HG02798 (cell line): ENCODE data around the gene PRKCA.
A peak's percentile ranks its signal among the peaks of the same experiment; 100 is the strongest.

Experiments
- ATAC-seq: cut with Tn5 transposase; IDR thresholded peaks from one replicate; pipeline ENCODE4 v1.9.1; 2021; ENCODE audit warnings: mild to moderate bottlenecking; ENCODE audit not compliant: unreplicated experiment, poor library complexity

The PRKCA gene

DNA sequence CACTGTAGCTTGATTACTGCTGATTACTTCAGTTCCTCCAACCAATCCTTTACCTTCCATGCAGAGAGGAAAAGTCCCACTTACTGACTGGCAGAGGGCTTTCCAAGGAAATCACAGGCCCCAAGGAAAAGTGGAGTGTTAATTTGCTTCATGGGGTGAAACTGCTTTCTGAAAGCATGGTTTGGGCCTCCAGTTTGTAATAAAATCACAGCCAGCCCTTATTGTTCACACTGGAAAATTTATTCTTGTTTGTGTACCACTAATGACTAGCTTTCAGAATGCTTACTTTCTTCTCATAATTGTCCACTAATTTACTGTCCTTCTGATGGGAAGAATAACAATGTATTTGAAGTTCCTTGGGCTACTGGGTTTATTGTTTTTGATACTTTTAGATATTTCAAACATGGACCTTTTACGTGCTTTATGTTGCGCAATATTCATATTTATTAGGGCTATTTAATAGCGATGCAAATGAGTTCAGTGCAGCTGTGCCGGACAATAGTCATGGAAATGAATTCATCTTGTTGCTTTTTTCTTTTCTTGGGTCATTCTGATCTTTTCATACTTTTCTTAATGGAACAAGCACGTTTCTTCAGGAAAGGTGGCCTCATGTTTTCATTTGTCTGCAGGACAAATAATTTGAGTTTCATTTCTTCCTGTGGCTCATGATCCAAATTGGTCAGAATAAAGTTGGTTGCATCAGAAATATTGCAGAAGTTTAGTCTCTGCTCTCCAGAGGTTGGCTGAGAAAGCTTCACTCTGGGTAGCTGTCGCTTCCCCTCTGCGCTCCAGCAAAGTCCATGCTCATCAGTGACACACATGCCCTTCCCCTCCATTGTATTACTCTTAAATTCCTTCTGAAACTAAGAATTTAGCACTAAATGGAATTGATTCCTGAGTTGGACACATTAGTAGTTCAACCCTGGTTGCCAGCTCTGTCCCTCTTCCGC lies 128.7 kb downstream of the PRKCA start:
- no peak for ATAC-seq

- no peak for ATAC-seq
Observed at GRCh38 chr17:66431910-66432309, 129.5 kb downstream of the PRKCA start.

DNA sequence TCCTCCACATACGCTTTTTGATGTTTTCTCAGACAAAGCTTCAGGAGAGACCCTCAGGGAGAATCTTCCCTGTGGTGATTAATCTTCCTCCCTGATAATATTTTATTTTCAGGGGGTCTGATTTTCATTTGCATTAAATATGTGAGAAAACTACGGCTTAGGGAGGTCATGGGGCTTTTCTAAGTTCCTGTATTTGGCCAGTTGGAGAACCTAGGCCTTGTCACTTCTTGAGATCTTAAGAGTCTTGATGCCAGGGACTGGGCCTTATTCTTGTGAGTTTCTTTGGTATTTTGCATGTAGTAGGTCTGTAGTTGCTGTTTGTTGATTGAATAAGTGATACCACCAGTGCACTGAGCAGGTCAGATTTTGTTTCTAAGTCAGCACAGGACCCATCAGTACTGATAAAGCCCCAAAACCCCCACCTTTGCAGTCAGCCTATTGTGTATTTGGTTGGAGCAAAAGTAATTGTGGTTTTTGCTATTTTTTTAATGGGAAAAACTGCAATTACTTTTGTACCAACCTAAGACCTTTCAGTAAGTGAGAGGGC lies 130.1 kb downstream of the PRKCA start:
- ATAC-seq = no peak

- no peak for ATAC-seq
Observed at GRCh38 chr17:66432996-66433551, 130.7 kb downstream of the PRKCA start.

DNA sequence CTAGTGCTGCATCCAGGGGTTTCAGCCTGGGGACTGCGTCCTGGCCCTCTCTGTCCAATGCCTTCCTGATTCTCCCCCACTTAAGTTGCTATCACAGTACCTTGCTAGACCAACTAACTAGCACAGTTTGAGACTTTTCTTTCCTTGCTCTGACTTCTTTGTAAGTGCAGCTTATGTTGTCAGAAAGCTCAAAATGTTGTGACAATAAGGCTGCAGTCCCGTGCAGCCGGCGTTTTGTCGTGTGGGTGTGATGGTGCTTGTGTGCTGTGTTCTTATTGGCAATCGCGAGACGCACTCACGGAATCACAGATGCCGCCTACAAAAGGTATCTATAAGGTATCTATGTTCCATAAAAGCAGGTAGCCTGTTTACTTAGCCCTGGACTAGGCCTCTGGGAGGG lies 132.8 kb downstream of the PRKCA start:
- ATAC-seq = no peak

GRCh38 chr17:66436631-66437030 lies 134.2 kb downstream of the PRKCA start:
- no peak for ATAC-seq

DNA sequence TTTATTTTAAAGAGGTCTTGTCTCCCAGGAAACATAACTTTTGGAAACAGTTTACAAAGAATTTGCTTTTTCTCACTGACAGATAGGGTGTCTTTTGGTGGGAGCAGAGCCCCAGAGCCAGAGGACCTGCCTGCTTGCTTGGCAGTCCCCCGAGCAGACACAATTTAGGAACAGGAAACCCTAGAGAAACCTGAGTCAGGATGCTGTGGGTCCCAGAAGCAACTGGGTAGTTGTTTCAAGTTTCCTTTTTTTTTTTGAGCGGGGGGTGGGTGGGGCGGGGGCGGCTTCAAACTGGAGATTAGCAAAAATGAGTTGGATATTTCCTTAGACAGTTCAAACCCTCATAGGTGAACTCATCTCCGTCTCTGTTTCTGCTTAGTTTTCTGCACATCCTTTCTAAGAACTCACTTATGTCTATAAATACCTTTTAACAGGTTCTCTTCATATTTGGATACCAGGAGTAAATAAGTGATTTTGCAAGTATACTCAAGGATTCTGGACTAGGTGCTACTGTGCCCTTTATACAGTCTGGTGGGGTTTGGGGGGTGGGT lies 135.1 kb downstream of the PRKCA start:
- ATAC-seq = no peak

- ATAC-seq = no peak
Observed at GRCh38 chr17:66438101-66438500, 135.7 kb downstream of the PRKCA start.

- peak; percentile 88 for ATAC-seq
Observed at GRCh38 chr17:66441101-66441661, 138.8 kb downstream of the PRKCA start.

GRCh38 chr17:66443166-66443565 lies 140.8 kb downstream of the PRKCA start:
- no peak for ATAC-seq

GRCh38 chr17:66443606-66444005 lies 141.2 kb downstream of the PRKCA start:
- no peak for ATAC-seq

- no peak for ATAC-seq
Observed at GRCh38 chr17:66444031-66444430, 141.6 kb downstream of the PRKCA start.

DNA sequence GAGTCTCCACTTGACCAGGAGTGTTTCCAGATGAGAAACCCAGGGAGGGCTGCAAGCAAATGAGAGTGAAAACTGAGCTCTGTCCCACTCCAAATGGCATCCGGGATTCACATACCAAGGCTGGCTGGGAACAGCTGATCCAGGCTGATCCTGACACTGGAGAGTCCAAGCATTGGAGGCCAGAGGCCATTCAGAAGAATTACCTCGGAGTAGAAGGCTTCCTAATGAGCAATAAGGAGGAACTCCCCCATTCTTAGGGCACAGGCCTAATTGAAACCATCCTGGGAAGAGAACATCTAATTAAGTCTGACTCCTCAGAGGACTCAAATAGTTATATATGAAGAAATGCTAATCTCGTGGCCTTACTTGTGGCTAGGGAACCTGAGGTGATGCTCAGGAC lies 142.8 kb downstream of the PRKCA start:
- ATAC-seq = no peak

- no peak for ATAC-seq
Observed at GRCh38 chr17:66446419-66446818, 144.0 kb downstream of the PRKCA start.

- ATAC-seq = no peak
Observed at GRCh38 chr17:66447159-66447558, 144.7 kb downstream of the PRKCA start.

DNA sequence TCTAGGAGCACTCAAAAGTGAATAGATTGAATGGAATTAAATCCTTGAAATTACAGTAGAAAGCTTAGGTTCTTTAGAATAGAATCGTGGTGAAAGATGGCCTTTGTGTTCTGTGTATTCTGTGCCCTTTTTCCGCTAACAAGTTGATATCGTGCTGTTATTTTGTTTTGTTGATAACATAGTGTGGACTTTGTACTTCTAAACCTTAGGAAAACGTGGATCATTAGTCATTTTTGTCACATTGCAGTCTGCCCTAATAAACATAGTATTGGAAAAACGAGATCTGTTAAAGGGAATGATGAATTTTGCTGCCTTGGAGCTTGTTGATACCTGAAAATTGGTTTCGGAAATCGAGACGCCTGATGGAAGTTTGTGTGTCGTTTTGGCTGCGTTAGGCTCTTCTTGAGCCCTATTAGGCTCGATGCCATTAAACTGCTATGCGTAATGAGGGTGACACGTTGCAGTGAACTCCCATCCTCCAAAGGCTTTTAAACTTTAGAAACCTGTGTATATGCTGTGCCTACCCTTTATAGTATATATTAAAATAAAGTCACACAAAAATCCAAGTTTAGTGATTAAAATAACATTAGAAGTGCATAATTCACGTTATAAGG lies 145.7 kb downstream of the PRKCA start:
- no peak for ATAC-seq

GRCh38 chr17:66449418-66449977 lies 147.1 kb downstream of the PRKCA start:
- ATAC-seq = no peak

DNA sequence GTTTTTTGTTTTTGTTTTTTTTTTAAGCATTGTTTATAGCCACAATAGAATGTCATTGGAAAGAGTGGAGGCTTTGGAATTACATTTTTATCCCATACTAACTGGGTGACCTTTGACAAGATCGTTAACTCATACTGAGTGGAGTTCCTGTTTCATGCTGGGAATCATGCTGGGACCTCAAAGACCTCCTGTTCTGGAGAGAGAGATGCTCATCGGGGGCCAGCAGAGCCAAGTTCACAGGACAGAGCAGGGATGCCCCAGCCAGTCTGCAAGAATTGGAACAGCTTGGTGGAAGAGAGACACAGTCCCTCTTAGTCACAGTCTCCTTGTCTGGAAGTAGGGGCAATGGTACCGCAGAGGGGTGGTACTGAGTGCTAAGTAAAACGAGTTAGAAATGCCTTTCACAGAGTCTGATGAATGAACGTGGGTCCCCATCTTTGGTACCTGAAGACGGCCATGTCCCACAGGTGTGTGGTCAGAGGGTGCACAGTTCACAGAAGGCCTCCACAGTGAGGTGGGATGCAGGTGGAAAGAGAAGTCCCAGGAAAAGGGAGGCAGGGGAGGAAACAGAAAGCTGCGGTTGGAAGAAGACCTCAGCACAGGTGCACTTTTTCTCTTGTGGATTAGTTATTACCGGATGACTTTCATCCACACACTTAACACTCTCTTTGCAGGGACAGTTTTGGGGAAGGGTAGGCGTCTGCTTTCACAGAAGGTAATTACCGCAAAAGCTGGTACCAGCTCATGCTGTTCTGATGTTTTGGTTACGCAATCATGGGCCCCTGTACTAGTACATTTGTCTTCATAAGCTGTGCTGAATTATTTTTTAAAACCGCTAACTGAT lies 147.8 kb downstream of the PRKCA start:
- no peak for ATAC-seq

DNA sequence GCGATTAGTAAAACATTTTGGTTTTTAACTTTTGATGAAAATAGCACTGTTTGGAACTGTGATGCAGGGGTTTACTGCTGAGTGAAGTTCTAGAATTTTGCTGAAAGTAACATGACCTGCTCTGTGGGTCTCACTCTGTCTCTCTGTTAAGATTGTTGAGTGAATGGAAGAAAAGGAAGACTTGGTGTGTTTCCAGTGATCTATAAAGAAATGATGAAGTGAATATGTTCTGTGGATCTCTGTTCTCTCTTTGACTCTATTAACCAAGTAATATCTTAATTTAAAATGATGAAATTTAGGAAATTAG lies 148.4 kb downstream of the PRKCA start:
- ATAC-seq = no peak
